ENCODE results near the gene OTULINL.
A peak's percentile ranks its signal among the peaks of the same experiment; 100 is the strongest.

The OTULINL gene

DNA sequence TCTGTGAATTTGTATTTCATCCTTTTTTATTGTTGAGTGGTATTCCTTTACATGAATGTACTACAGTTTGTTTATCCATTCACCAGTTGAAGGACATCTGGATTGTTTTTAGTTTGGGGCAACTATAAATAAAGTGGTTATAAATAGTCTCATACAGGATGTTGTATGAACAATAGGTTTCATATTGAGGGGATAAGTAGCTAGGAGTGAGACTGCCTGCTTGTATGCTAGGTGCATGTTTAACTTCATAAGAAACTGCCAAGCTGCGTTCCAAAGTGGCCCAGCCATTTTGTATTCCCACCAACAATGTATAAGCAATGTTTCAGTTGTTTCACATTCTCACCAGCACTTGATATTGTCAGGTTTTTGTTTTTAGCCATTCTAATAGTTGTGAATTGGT is 21.5 kb downstream of the OTULINL start:
- no peak for DNase-seq

DNA sequence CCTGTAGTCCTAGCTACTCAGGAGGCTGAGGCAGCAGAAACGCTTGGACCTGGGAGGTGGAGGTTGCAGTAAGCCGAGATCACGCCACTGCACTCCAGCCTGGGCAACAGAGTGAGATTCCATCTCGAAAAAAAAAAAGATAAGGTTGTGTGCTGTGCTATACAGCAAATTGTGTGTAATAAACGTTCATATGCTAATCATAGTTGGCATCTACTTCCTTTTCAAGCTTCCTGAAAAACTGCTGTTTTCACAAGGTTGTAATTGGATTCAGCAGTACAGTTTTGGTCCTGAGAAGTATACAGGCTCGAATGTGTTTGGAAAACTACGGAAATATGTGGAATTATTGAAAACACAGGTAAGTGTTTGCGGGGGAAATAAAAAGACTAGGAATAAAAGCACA is 25.5 kb downstream of the OTULINL start:
- no peak for DNase-seq

DNA sequence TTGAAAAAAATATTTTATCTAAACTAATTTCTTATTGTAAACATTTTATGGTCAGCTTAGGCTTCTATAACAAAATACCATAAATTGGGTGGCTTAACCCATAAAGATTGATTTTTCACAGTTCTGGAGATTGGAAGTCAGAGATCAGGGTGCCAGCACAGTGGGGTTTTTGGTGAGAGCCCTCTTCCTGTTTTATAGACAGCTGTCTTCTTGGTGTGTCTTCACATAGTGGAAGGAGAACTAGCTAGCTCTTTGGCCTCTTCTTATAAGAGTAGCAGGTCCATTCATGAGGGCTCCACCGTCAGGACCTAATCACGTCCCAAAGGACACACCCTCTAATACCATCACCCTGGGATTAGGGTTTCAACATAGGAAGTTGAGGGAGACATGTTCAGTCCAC is 26.6 kb downstream of the OTULINL start:
- DNase-seq = no peak

DNA sequence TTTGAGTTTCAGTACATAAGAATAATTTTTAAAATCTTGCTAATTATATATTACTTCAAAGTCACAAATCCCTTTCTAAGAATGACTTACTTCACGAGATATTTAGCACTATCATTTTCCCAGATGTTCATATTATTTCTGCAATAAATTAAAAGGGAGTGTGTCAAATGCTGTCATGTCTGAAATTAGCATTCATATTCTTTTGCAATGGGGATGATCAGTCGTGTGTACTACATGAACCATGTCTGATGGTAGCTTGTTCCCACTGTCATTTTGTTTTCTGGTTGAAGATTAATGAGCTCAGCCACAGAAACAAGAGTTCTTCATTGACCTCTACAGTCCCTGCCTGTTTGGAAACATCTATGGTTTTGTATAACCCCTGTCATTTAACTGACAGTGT is 30.1 kb downstream of the OTULINL start:
- DNase-seq = no peak

DNA sequence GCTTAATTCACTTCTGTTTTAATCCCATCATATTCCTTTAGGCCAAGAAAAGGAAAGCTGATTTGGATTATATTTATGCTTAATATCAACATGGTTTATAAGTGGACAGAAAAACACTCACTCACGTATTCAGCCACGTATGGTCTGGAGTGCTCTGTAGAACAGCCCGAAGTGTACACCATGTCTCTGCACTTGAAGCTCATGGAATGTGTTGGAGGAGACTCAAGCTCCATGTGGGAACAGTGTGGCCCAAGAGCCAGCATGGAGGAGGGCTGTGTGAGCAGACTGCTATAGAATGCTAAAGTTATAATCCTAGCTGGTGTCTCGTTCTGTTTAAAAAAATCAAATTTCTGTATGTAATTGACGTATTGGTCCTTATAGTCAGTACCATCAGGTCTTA is 32.9 kb downstream of the OTULINL start:
- DNase-seq = no peak

DNA sequence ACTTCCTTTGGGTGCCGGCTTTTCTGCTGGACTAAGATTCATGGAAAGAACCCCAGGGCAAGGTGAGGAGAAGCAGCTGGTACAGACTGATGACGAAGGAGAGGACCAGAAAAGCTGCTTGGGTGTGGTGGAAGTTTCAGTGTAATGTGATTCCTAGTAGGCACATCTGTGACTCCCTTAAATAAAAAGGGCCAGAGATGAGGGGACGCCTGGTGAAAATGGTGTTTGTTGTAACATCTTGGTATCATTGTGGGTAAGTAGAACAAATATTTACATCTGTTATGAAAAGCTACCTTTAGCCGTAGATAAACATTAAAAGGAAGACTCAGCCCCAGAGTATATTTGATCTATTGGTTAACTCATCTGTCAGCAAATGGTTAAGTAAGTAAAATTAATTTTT is 33.8 kb downstream of the OTULINL start:
- no peak for DNase-seq

DNA sequence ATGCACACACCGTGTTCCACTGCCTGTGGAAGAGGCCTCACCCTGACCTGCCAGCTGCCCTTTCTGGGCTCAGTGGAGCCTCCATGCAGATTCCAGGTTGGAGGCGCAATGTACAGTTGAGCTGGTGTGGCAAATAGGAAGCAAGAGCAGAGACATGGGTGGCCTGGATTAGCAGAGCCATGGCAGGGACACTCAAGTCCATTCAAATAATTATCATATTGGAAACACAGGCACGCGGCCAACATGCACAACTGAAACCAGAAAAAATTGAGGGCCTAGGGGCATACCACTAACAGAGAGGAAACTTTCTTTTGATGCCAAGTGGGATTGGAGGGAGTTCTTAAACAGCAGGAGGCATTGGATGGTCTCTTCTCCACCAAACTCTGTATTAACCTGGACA is 35.8 kb downstream of the OTULINL start:
- no peak for DNase-seq

DNA sequence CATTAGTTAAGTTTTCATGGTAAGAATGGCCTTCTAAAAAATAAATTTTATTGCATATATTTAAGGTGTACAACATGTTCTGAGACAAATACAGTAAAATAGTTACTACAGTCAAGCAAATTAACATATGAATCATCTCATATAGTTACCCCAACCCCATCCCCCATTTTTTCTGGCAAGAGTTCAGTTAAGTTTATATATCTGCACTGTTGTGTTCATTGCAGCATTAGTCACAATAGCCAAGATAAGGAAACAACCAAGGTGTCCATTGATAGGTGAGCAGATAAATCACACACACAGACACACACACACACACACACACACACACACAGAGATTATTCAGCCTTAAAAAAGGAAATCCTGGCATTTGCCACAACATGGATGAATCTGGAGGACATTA is 45.7 kb downstream of the OTULINL start:
- no peak for DNase-seq

DNA sequence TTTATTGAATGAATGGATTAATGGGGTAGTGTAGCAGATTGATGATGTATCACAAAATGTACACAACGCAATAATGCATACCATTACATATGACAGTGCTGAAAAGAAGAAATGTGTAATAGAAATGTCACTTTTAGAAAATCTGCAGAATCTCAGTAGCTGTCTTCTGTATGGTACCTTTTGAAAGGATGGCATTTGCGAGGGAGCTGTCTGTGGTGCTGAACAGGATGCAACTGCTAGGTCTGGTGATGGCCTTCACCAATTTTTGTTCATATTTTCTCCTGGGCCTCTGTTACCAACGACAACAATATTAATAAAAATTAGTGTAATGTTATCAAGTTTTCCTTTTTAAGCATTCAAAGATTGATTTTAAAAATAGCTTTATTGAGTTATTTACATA is 46.8 kb downstream of the OTULINL start:
- peak in 1 of 2 donors; percentile 53 for DNase-seq

DNA sequence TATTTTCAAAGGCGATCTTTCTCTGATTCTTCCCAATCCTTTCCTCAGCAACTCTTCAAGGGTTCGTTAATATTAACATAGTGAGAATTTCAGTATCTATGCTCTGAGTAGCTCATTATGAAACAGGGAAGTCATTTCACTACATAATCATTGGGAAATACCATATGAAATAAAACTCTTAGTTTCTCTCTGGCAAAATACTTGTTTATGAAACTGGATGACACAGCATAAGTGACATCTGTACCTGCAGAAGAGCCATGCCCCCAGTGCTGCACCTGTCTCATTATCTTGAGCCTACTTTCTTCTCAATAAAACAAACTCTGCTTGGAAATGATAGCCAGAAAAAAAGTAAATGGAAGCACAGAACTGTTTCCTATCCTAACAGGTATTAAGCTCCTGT is 49.1 kb downstream of the OTULINL start:
- no peak for DNase-seq

DNA sequence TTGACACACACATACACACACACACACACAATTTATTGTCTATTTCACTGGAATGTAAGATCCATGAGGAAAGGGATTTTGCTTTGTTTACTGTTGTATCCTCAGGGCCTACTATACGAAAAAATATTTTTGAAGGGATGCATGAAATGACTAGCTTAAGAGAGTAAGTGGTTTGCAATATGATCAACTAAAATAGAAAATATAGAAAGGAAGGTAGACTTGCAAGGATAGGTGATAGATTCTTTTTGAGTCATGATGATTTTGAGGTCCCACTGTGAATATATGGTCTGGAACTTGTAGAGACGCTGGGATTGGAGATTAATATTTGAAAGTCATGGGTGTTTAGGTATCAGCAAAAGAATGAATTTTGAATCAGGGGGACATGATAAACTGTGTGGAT is 54.1 kb downstream of the OTULINL start:
- DNase-seq = no peak

DNA sequence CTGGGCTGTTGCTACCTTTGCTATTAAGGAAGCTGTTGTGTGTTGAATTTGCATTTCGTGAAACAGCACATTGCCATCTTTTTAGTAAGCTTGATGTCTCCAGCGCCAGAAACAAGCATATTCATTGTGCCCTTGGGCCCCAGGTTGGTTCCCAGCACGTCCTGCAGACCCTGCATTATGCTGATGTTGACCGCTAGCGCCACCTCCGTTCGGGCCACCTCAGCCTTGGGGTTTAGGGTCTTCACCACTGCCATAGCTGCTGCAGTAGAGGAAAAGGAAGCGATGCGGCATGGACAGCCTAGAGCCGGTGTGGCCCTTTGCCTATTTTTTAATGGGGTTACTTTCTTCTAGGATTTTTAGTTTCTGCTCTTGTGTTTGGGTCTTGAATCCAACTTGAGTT is 59.2 kb downstream of the OTULINL start:
- DNase-seq = no peak

DNA sequence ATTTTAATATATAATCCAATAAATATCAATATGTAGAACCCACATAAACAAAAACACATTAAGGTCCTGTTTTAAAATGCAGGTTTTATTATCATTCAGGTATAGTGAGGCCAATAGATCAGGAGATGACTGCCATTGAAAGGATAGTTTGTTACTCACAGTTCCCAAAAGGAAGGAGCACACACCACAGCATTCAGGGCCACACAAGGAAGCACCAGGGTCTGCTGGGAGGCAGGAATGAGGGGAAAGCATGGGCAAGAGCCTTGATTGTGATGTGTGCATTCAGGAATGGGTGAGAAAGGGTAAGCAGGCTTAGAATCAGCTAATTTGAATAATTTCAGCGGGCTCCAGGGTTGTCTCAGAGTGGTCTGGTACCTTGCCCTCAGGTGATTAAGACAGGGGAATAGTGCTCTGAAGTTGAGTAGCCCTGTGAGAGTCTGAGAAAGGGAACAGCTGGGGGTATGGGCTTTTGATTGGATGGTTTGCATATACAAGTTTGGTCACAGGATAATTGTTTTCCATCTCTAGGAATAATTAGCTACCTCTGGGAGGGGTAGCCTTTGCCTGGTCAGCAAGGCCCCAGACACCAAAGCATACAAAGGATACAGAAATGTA is 63.1 kb downstream of the OTULINL start:
- no peak for DNase-seq

DNA sequence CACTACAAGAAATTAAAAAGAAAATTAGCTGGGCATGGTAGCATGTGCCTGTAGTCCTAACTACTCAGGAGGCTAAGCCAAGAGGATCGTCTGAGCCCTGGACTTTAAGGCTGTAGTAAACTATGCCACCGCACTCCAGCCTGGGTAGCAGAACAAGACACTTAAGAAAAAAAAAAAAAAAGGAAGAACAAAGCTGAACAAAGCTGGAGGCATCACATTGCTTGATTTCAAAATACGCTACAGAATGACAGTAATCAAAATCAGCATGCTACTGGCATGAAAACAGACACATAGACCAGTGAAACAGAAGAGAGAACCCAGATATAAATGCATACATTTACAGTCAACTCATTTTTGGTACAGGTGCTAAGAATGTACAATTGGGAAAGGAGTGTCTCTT is 68.5 kb downstream of the OTULINL start:
- no peak for DNase-seq

DNA sequence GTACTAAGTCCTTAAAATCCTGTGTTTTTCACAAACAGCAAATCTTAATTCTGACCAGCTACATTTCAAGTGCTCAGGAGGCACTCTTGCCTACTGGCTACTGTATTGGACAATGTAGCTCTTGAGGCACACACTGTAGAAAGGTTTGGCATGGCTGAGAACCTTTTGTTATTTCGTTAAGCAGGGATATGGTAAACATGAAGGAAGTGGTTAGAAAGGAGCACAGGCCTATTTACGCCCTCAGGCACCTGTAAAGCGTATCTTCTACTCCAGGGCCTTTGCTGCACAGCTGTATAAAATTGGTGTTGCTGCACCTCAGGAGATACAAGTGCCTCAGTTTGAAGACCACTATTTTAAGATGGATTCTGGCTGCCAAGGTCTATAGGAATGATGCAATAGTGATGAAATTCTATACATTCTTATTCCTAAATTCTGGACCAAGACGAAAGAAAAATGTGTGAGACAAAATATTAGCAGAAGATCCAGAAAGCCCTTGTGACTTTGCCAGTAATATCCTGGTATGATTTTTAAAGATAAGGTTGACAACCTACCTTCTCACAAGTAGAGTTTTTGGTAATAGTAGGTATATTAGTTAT is 73.7 kb downstream of the OTULINL start:
- no peak for DNase-seq

DNA sequence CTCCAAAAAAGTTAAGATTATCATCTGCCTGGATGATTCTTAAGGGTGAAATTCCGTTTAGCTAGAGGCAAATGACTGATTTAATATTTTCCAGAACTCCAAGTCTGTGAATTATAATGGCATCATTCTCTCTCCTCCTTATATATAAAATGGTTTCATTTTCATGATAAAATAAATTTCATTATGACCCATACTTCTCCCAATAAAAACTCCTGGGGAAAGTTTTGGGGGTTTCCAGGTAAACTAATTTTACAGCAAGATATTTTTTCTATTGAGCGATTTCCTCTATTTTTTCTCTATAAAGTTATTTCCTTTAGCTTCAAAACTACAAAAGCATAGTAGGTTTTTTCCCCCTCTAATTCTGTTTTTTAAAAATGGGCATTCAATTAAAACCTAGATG is 75.3 kb downstream of the OTULINL start:
- DNase-seq = no peak

DNA sequence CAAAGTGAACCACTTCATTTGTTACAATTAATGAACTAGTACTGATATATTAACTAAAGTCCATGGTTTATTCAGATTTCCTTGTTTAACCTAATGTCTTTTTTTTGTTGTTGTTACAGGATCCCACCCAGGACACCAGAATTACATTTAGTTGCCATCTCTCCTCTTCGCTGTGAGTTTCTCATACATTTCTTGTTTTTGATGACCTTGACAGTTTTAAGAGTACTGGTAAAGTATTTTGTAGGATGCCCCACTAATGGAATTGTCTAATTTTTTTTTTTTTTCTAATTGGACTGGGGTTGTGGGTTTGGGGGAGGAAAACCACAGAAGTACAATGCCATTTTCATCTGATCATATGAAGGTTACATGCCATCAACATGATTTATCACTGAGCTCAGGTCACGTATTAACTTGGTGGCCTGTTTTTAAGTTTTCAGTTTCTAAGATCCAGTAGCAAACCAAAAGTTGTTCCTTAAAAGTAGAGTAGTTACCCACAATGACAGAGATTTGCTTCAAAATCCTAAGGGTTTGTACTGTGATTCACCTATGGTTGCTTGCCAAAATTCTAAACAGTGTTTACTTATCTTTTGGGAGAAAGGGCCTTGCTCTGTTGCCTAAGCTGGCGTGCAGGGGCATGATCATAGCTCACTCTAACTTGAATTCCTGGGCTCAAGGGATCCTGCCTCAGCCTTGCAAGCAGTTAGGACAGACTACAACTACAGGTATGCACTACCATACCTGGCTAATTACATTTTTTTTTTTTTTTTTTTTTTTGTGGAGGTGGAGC is 78.4 kb downstream of the OTULINL start:
- DNase-seq = no peak

DNA sequence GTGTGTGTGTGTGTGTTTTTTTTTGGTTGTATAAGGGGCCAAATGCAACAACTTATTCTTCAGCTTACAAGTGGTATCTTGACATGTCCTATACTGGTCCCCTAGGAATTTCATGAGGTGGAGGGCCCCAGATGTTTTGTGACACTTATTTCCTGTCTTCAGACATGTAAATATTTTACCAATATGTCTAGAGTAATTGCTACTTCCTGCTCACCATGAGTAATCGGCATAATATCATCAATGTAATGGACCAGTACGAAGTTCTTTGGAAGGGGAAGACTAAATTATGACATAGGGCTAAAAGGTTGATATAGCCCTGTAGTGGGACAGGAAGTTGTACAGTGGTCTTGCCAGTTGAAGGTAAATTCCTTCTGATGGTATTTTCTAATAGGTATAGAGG is 79.2 kb downstream of the OTULINL start:
- DNase-seq = no peak
